RWPE2 (cell line): ENCODE measurements around the gene KLF11.
"Not testable (repeated sequence)": the region's sequence is repeated elsewhere in the genome, so short reads cannot be mapped to it uniquely, and the experiment has no call there.

Experiments
- ATAC-seq: fragments of 200-7000 bp; cut with Tn5 transposase; 3 replicates; pipeline ENCODE4 v1.9.1; 2021; ENCODE audit warnings: low read depth
- DNase-seq: peaks from one replicate; pipeline ENCODE4 v3.0.0-alpha.2; 2020; ENCODE audit warnings: low spot score
- H3K27ac ChIP-seq: fragments of 450-650 bp; 2 replicates; pipeline ENCODE4 v1.5.1; 2017; ENCODE audit warnings: mild to moderate bottlenecking; ENCODE audit not compliant: poor library complexity, severe bottlenecking
- H3K27me3 ChIP-seq: fragments of 250-450 bp; sonication (Bioruptor Pico); 2 replicates; pipeline ENCODE4 v1.5.1; 2021; ENCODE audit warnings: mild to moderate bottlenecking, moderate library complexity; ENCODE audit not compliant: insufficient read depth, poor library complexity, severe bottlenecking
- H3K36me3 ChIP-seq: fragments of 250-450 bp; sonication (Bioruptor Pico); 2 replicates; pipeline ENCODE4 v1.5.1; 2020; ENCODE audit warnings: low read depth, mild to moderate bottlenecking, moderate library complexity
- H3K4me1 ChIP-seq: fragments of 250-450 bp; sonication (Bioruptor Pico); 2 replicates; pipeline ENCODE4 v1.5.1; 2021; ENCODE audit warnings: mild to moderate bottlenecking, moderate library complexity; ENCODE audit not compliant: insufficient read depth, poor library complexity, severe bottlenecking
- H3K4me3 ChIP-seq: fragments of 250-450 bp; sonication (Bioruptor Pico); 2 replicates; pipeline ENCODE4 v1.5.1; 2021; ENCODE audit warnings: mild to moderate bottlenecking, moderate library complexity; ENCODE audit not compliant: severe bottlenecking
- H3K9me3 ChIP-seq: fragments of 250-450 bp; sonication (Bioruptor Pico); 2 replicates; pipeline ENCODE4 v1.5.1; 2021; ENCODE audit warnings: mild to moderate bottlenecking, moderate library complexity; ENCODE audit not compliant: severe bottlenecking
- TF ChIP-seq, protein P1 (sequence below): fragments of 450-650 bp; IDR thresholded peaks from one replicate; pipeline ENCODE4 v1.5.1; 2017; ENCODE audit warnings: mild to moderate bottlenecking, moderate library complexity; ENCODE audit not compliant: poor library complexity, severe bottlenecking

KLF11 gene

DNA sequence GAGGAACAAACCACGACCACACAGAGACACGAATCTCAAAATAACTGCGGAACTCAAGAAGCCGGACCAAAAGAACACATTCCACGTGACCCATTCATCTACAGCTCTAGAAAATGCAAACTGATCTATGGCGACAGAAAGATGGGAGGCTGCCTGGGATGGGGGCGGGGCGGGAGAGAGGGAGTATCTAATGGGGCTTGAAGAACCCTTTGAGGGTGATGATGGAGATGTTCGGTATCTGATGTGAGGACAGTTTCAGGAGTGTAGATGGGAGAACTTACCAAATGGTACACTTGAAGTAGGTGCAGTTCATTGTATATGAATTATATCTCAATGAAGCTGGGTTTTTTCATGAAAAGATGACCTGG is 34.6 kb upstream of the KLF11 start:
- DNase-seq (no peak), ATAC-seq (no peak)
- TF ChIP-seq, protein P1, sequence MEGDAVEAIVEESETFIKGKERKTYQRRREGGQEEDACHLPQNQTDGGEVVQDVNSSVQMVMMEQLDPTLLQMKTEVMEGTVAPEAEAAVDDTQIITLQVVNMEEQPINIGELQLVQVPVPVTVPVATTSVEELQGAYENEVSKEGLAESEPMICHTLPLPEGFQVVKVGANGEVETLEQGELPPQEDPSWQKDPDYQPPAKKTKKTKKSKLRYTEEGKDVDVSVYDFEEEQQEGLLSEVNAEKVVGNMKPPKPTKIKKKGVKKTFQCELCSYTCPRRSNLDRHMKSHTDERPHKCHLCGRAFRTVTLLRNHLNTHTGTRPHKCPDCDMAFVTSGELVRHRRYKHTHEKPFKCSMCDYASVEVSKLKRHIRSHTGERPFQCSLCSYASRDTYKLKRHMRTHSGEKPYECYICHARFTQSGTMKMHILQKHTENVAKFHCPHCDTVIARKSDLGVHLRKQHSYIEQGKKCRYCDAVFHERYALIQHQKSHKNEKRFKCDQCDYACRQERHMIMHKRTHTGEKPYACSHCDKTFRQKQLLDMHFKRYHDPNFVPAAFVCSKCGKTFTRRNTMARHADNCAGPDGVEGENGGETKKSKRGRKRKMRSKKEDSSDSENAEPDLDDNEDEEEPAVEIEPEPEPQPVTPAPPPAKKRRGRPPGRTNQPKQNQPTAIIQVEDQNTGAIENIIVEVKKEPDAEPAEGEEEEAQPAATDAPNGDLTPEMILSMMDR: no peak
- Histone ChIP-seq H3K27me3 (no peaks in the 10 kb centered on the region), H3K4me3 (no peak overlapping the region), H3K9me3 (no peaks in the 10 kb centered on the region), H3K27ac (no peak overlapping the region), H3K36me3 (no peaks in the 10 kb centered on the region), H3K4me1 (no peaks in the 10 kb centered on the region)

DNA sequence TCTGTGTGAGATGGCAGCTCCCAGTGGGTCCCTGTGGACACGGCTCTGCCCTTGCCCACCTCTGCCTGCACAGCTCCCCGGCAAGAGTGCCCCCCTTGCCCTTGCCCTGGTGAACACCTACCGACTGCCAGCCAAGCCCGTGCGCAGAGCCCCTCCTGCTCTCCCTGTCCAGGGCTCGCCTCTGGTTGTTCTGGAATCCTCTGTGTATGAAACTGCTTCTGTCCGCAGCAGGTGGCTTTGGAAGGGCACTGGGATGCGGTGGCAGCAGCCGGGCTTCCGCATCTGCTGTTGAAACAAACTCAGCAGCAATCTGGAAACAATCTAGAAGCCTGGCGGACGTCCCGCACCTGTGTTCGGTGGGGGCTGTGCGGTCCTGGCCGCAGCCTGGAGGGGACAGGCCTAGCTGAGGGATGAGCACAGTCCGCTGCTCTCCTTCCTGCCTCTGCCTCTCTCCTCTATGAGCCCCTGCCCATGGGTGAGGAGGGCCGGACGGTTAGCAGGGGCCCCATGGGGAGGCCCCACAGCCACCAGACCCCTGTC is 34.0 kb upstream of the KLF11 start:
- TF ChIP-seq, protein P1: no peak
- ATAC-seq (no peak), DNase-seq (no peak)
- no peak overlapping the region for H3K4me3 ChIP-seq
- no peak overlapping the region for H3K27ac ChIP-seq
- no peaks in the 10 kb centered on the region for H3K27me3 ChIP-seq
- no peaks in the 10 kb centered on the region for H3K4me1 ChIP-seq
- no peaks in the 10 kb centered on the region for H3K9me3 ChIP-seq
- H3K36me3 ChIP-seq: no peaks in the 10 kb centered on the region

DNA sequence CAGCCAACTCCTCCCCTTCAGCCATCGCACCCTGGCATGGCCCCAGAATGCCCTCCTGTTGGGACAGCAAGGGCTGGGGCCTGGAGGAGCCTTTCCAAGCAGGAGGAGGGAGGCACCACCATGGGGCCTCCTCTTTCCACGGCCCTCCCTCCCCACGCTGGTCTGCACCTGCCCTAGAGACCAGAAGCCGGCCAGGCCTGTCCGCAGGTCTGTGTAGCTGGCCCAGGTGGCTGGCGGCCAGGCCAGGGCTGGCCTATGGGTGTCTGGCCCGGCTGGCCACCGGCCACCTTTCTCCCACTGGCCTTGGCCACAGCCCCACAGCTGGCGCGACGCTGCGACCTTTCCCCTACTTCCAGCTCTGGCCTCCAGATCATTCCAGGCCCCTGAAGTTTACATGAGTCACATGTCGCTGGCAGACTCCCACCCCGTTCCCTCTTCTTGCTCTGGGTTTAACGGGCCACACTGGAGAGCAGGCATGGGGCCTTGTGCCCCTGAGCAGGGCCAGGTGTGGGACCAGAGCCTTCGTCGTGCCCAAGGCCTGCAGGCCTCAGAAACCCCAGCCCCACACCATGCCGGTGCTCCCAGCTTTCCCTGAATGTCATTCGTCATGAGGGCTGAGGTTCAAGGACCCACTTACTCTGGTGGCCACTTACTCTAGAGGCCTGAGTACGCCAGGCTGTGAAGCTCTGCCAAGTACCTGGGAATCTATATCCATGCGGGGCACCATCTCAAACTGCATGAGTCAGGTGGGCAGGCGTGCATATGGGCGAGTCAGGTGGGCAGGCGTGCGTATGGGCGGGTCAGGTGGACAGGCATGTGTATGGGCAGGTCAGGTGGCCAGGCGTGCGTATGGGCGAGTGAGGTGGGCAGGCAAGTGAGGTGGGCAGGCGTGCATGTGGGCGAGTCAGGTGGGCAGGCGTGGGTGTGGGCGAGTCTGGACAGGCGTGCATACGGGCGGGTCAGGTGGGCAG is 33.3 kb upstream of the KLF11 start:
- H3K9me3 ChIP-seq: no peaks in the 10 kb centered on the region
- ATAC-seq (no peak), DNase-seq (no peak)
- no peaks in the 10 kb centered on the region for H3K36me3 ChIP-seq
- TF ChIP-seq, protein P1: no peak
- no peak overlapping the region for H3K4me3 ChIP-seq
- no peaks in the 10 kb centered on the region for H3K4me1 ChIP-seq
- no peak overlapping the region for H3K27ac ChIP-seq
- no peaks in the 10 kb centered on the region for H3K27me3 ChIP-seq

DNA sequence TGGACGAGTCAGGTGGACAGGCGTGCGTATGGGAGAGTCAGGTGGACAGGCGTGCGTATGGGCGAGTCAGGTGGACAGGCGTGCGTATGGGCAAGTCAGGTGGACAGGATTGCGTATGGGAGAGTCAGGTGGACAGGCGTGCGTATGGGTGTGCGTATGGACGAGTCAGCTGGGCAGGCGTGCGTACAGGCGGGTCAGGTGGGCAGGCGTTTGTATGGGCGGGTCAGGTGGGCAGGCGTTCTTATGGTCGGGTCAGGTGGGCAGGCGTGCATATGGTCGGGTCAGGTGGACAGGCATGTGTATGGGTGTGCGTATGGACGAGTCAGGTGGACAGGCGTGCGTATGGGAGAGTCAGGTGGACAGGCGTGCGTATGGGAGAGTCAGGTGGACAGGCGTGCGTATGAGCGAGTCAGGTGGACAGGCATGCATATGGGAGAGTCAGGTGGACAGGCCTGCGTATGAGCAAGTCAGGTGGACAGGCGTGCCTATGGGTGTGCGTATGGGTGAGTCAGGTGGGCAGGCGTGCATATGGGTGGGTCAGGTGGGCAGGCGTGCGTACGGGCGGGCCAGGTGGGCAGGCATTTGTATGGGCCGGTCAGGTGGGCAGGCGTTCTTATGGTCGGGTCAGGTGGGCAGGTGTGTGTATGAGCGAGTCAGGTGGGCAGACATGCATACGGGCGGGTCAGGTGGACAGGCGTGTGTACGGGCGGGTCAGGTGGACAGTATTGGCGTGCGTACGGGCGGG is 32.3 kb upstream of the KLF11 start:
- not testable (repeated sequence) for H3K27ac ChIP-seq, ATAC-seq

DNA sequence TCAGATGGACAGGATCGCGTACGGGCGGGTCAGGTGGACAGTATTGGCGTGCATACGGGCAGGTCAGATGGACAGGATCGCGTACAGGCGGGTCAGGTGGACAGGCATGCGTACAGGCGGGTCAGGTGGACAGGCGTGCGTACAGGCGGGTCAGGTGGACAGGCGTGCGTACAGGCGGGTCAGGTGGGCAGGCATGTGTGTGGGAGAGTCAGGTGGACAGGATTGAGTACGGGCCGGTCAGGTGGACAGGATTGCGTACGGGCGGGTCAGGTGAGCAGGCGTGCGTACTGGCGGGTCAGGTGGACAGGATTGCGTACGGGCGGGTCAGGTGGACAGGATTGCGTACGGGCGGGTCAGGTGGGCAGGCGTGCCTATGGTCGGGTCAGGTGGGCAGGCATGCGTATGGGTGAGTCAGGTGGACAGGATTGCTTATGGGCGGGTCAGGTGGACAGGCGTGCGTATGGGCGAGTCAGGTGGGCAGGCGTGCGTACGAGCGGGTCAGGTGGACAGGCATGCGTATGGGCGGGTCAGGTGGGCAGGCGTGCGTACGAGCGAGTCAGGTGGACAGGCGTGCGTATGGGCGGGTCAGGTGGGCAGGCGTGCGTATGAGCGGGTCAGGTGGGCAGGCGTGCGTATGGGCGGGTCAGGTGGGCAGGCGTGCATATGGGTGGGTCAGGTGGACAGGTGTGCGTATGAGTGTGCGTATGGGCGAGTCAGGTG is 31.6 kb upstream of the KLF11 start:
- not testable (repeated sequence) for H3K27ac ChIP-seq, H3K27me3 ChIP-seq, DNase-seq, H3K36me3 ChIP-seq, H3K4me3 ChIP-seq, H3K4me1 ChIP-seq, H3K9me3 ChIP-seq, ATAC-seq

More for the DNA sequence above, 32.3 kb upstream of the KLF11 start:
- H3K36me3 ChIP-seq, DNase-seq, H3K9me3 ChIP-seq, H3K4me3 ChIP-seq, H3K27me3 ChIP-seq, H3K4me1 ChIP-seq: not testable (repeated sequence)

DNA sequence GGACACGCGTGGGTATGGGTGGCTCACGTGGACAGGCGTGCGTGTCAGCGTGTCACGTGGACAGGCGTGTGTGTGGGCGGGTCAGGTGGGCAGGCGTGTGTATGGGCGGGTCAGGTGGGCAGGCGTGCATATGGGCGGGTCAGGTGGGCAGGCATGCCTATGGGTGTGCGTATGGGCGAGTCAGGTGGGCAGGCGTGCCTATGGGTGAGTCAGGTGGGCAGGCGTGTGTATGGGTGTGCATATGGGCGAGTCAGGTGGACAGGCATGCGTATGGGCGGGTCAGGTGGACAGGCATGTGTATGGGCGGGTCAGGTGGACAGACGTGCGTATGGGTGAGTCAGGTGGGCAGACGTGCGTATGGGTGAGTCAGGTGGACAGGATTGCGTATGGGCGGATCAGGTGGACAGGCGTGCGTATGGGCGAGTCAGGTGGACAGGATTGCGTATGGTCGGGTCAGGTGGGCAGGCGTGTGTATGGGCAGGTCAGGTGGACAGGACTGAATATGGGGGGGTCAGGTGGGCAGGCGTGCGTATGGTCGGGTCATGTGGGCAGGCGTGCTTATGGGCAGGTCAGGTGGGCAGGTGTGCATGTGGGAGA is 30.9 kb upstream of the KLF11 start:
- not testable (repeated sequence) for H3K4me1 ChIP-seq, ATAC-seq, H3K9me3 ChIP-seq, H3K36me3 ChIP-seq, H3K4me3 ChIP-seq, H3K27me3 ChIP-seq, DNase-seq, H3K27ac ChIP-seq
